ENCODE measurements around the gene FLYWCH1. TPM values are rescaled to one million over a fixed set of nuclear protein-coding genes. Genes with fewer than 3 reads are reported as not detected.

FLYWCH1 gene
- total RNA-seq, 1 experiment from 2014 or later, result 32.6 TPM

GRCh38 chr16:2879854-2880508, 31.8 kb upstream of the FLYWCH1 start:
- ATAC-seq (no peak), DNase-seq (ENCODE audit: low spot score) (no peak)
- ChIA-PET CTCF (interaction anchor here (0.6 to 2.0 kb wide), 4 partner anchors 12 to 47 kb away, joined by 3 to 6 read pairs (median 4); no protein-coding TSS in a partner anchor), POLR2A (no interaction called here)
- Mint-ChIP-seq H3K9me3 (peaks cover 9% of the 10 kb centered on the region), H3K27ac (no peak overlapping the region), H3K4me3 (no peak overlapping the region), H3K36me3 (no peaks in the 10 kb centered on the region), H3K4me1 (peaks cover 6% of the 10 kb centered on the region), H3K27me3 (ENCODE audit: low read depth) (peaks cover 48% of the 10 kb centered on the region)
- TF ChIP-seq ZNF416 (CRISPR knock-in tag; IDR thresholded peaks at IDR 0.05) (no peak), NR2C2 (CRISPR knock-in tag; IDR thresholded peaks at IDR 0.05) (no peak), ZBTB21 (CRISPR knock-in tag; IDR thresholded peaks at IDR 0.05; ENCODE audit: borderline replicate concordance) (no peak), KAT7 (CRISPR knock-in tag; IDR thresholded peaks at IDR 0.05; ENCODE audit: borderline replicate concordance) (no peak), ZNF317 (CRISPR knock-in tag; IDR thresholded peaks at IDR 0.05; ENCODE audit: borderline replicate concordance, low read depth) (no peak), ZNF423 (CRISPR knock-in tag; IDR thresholded peaks at IDR 0.05) (no peak), TEAD4 (CRISPR knock-in tag; IDR thresholded peaks at IDR 0.05) (no peak), ZNF138 (CRISPR knock-in tag; conservative IDR thresholded peaks at IDR 0.05) (no peak), ZMAT4 (CRISPR knock-in tag; IDR thresholded peaks at IDR 0.05) (no peak), NR1H2 (CRISPR knock-in tag; IDR thresholded peaks at IDR 0.05) (no peak), CBFB (CRISPR knock-in tag; IDR thresholded peaks at IDR 0.05; ENCODE audit: low read depth) (no peak), SMAD4 (CRISPR knock-in tag; IDR thresholded peaks at IDR 0.05) (no peak)
- TF ChIP-seq, protein P1, sequence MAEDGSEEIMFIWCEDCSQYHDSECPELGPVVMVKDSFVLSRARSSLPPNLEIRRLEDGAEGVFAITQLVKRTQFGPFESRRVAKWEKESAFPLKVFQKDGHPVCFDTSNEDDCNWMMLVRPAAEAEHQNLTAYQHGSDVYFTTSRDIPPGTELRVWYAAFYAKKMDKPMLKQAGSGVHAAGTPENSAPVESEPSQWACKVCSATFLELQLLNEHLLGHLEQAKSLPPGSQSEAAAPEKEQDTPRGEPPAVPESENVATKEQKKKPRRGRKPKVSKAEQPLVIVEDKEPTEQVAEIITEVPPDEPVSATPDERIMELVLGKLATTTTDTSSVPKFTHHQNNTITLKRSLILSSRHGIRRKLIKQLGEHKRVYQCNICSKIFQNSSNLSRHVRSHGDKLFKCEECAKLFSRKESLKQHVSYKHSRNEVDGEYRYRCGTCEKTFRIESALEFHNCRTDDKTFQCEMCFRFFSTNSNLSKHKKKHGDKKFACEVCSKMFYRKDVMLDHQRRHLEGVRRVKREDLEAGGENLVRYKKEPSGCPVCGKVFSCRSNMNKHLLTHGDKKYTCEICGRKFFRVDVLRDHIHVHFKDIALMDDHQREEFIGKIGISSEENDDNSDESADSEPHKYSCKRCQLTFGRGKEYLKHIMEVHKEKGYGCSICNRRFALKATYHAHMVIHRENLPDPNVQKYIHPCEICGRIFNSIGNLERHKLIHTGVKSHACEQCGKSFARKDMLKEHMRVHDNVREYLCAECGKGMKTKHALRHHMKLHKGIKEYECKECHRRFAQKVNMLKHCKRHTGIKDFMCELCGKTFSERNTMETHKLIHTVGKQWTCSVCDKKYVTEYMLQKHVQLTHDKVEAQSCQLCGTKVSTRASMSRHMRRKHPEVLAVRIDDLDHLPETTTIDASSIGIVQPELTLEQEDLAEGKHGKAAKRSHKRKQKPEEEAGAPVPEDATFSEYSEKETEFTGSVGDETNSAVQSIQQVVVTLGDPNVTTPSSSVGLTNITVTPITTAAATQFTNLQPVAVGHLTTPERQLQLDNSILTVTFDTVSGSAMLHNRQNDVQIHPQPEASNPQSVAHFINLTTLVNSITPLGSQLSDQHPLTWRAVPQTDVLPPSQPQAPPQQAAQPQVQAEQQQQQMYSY (CRISPR knock-in tag; IDR thresholded peaks at IDR 0.05), result no peak

DNA sequence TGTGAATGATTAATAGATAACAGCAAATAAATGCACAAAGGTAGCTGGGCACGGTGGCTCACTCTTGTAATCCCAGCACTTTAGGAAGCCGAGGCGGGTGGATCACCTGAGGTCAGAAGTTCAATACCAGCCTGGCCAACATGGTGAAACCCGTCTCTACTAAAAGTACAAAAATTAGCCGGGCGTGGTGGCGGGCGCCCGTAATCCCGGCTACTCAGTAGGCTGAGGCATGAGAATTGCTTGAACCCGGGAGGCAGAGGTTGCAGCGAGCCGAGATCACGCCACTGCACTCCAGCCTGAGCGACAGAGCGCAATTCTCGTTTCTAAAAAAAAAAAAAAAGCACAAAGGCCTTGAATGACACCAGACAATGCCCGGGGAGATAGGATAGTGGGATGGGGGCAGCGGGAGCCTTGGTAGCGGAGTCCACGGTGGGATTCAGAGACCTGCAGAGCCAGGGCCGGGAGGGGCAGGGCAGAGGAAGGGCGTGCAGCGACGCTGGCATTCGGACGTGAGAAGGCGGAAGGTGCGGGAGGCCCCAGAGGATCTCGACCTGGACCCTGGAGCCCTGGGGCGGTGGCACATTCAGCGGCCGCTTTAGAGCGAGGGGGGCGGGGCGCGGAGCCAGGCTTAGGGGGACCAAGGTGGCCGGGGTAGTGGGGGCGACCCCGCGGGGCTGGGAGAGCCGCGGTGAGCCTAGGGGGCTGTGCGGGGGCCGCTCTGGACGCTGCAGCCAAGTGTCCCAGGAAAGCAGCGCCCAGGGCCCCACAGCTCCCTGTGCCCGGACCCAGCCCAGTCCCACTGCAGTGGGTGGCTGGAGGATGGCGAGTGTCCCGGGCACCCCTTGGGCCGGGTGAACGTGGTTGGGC, 29.7 kb upstream of the FLYWCH1 start:
- TF ChIP-seq TP53 (CRISPR knock-in tag; IDR thresholded peaks at IDR 0.05) (peak; percentile 67; the same call in 1 of the 2 replicates), MYBL2 (CRISPR knock-in tag; IDR thresholded peaks at IDR 0.05) (no peak)
- TF ChIP-seq, protein P2, sequence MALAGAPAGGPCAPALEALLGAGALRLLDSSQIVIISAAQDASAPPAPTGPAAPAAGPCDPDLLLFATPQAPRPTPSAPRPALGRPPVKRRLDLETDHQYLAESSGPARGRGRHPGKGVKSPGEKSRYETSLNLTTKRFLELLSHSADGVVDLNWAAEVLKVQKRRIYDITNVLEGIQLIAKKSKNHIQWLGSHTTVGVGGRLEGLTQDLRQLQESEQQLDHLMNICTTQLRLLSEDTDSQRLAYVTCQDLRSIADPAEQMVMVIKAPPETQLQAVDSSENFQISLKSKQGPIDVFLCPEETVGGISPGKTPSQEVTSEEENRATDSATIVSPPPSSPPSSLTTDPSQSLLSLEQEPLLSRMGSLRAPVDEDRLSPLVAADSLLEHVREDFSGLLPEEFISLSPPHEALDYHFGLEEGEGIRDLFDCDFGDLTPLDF (CRISPR knock-in tag; IDR thresholded peaks at IDR 0.05), result 0 out of 2 replicates have a peak, but pooled peaks have one; percentile 49
- DNase-seq (ENCODE audit: low spot score) (peak; percentile 59), ATAC-seq (peak; percentile 13)
- Mint-ChIP-seq H3K27me3 (ENCODE audit: low read depth) (peaks cover 45% of the 10 kb centered on the region), H3K4me3 (peak overlapping the region; percentile 83), H3K4me1 (peaks cover 6% of the 10 kb centered on the region), H3K9me3 (peaks cover 9% of the 10 kb centered on the region), H3K27ac (no peak overlapping the region), H3K36me3 (no peaks in the 10 kb centered on the region)
- CTCF ChIA-PET, result interaction anchor here (0.8 to 2.9 kb wide), 17 partner anchors 7 to 212 kb away, joined by 3 to 35 read pairs (median 10); partner anchors contain the start of genes FLYWCH1, KREMEN2 and PRSS41
- POLR2A ChIA-PET, result interaction anchor here (0.6 to 2.1 kb wide), 4 partner anchors 14 to 128 kb away, joined by 3 to 13 read pairs (median 3); partner anchors contain the start of gene ELOB

Measured in WTC11 (cell line).